Activated CD8-positive, alpha-beta memory T cell treated with anti-CD3 and anti-CD28 coated beads for 36 hours (primary cell): ENCODE data around the gene THRB. TPM values are rescaled to one million over a fixed set of nuclear protein-coding genes. Genes with fewer than 3 reads are reported as not detected.

Source experiments
- CTCF ChIA-PET: fragments of 350-600 bp; sonication (Branson Sonifier 250); formaldehyde crosslinking; loops from one replicate; lab custom pipeline; 2021; ENCODE audit warnings: antibody characterized with exemption; lab: Charles Lee
- POLR2A ChIA-PET: fragments of 350-600 bp; sonication (Branson Sonifier 250); formaldehyde crosslinking; loops from one replicate; lab custom pipeline; 2021; ENCODE audit warnings: antibody characterized with exemption; lab: Charles Lee
- total RNA-seq, 2 experiments: library from RNA; stranded (reverse); gene quantifications; one replicate each; pipeline ENCODE4 v1.2.3, GENCODE V29; 2021

THRB gene
- total RNA-seq, 2 experiments from 2014 or later: not detected

DNA sequence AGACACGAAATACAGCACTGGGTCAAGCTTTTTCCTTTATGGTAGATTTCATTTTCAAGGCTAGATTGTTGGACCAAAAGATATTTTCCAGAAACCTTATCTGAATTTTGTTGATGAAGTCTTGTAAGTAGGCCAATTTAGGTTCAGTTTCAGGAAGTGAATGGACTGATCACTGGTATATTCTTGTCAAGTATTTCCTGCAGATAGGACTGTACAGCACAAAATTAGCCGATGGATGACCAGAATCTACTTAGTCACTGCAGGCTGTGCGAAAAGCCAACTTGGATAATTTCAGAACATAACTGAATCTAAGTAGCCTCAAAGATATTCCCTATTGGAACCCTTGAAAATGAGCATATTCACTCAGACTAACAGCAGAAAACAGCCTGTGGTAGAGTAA is 343.1 kb downstream of the THRB start:
- ChIA-PET CTCF (no interaction called here), POLR2A (no interaction called here)

DNA sequence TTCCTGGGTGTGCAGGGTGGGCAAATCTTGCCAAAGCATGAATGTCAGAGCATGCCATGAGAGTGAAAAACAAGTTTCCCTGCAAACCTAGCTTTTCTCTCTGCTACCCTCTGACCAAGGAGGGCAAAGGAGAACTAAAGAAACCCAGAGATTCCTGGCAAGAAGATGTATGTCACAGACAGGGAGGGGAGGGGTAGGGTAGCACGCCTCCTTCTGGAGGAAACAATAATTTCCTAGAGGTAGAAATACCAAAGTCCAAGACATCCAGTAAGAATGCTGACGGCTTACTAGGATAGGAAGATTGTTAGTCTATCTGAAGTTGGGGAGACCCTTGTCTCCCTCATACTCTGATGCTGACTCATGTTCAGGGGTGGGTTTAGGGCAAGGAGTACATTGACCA is 345.6 kb downstream of the THRB start:
- POLR2A ChIA-PET: no interaction called here
- CTCF ChIA-PET: no interaction called here

DNA sequence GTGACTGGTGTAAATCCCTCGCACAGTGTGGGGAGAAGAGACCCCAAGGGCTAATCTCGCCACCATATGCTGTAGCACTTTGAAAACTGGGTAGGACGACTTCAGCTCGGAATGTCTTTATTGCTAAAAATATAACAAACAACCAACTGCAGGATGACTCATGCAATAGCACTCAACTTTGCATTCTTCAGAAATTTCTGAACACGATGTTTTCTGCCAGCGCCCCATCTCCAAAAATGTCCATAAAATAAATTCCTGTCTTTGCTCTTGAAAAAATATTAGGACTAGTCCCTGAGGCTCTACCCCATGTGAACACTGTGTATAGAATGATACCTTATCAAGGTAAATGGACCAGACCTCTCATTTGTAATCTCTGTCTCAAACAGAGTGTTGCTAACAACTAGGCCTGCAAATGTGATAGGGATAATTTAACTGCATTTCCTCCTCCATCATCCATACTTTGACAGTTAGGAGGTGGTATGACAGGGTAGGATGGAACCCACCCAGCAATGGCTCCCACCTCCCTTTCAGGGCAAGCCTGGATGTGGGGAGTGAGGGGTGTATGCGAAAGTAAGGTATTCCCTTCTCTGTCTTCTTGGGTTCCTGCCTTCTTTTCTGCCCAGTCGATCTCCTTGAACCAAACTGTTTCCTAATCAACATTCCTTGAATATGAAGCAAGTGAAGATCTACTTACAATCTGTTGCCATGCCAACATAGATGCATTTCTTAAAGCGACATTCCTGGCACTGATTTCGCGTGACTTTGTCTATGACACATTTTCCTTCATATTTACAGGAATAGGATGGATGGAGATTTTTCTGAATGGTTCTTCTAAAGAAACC is 348.4 kb downstream of the THRB start:
- CTCF ChIA-PET: no interaction called here
- POLR2A ChIA-PET: no interaction called here

DNA sequence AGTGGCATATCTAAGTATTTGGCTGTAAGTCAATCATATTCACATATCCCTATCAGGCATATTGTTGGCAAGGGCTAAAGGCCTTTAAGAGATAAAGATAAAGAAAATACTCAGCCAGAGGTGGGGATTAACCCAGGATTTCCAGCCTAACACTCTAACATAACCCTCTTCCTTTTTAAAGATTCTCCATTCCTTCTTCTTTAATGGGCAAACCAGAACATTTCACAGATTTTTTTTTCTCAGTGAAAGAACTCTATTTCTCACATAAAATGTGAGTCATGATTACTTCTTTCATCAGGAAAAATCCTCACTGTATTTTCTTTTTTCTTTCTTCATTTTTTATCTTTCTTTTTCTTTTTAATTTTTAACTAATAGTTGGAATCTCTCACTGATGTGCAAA is 349.2 kb downstream of the THRB start:
- ChIA-PET POLR2A (no interaction called here), CTCF (no interaction called here)

DNA sequence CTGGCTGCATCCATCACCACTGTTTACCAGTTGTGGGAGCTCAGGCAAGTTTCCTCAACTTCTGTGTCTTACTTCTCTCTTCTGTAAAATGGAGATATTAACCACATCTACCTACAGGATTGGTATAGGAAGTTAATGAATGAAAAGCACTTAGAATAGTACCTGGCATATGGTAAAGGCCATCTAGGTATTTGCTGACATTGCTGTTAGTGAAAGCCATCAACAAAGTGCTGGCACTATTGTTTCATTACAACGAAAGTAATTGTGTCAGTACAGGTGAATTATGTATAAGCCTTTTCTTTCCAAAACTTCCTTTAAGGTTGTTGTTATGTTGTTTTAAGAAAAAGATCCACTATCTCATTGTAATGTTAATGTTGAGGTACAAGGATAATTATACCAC is 352.5 kb downstream of the THRB start:
- CTCF ChIA-PET: no interaction called here
- POLR2A ChIA-PET: no interaction called here

DNA sequence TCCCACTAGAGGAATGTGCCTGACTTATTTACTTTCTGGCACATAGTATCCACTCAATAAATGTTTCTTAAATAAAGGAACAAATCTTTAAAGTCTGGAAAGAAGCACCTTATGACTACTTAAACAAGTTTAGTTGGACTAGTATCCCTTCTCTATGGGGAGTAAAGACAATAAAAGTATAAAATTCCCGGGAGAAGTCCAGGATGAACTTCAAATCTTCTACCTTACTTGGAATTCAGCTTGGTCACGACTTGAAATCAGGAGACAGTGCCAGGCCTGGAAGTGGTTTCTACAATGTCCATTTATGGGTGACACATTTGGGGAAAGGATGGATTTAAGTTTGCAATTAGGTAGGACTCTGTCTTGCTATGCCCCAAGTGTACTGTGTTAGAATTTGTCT is 353.1 kb downstream of the THRB start:
- POLR2A ChIA-PET: no interaction called here
- CTCF ChIA-PET: no interaction called here

DNA sequence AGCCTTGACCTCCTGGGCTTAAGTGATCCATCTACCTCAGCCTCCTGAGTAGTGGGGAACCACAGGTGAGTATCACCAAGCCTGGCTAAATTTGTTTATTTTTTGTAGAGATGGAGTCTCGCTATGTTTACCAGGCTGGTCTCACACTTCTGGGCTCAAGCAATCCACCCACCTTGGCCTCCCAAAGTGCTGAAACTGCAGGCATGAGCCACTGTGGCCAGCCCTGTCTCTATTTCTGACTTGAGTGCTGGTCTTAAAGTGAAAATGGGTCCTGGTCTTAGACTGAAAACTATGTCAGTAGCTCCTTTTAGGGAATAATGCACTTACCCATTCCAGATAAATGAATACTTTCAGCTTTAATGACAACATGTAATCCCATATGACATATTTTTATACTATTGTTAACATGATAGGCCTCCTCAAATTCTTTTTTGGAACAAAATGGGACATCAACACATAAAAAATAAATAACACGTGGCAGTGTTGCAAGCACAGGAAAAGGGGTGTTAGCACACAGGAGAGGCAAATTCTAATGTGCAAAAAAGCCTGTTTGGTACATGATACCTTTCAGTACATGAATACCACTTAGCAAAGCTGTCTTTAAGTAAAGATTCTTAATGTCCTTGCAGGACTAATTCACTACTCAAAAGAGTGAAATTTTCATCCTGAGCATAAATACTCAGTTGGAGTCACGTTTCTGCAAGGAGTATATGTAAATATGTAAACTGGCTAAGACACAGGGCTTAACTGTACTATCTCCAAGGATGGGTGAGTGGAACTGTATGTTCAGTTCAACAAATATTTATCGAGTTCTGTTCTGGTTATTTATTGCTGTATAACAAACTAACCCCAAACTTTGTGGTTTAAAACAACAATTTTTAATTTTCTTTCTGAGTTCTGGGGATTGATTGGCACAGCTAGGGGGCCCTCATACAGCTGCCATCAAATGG is 354.9 kb downstream of the THRB start:
- POLR2A ChIA-PET: no interaction called here
- CTCF ChIA-PET: no interaction called here

DNA sequence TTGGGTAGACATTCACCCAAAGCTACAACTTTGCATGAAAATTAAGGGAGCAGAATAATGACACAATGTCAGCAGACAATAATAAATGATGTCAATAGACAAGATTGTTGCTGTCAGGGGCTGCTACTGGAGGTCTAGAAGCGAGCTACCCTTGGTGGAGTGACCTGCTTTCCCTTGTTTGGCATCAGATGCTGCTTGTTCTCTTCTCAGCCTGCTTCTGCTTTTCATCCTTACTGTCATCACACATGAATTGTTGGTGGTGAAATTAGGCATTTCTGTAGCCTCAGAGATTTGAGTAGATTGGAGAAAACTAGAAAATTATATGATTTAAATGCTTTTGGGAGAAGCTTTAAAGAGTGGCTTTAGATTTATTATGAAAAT is 355.8 kb downstream of the THRB start:
- CTCF ChIA-PET: no interaction called here
- POLR2A ChIA-PET: no interaction called here

DNA sequence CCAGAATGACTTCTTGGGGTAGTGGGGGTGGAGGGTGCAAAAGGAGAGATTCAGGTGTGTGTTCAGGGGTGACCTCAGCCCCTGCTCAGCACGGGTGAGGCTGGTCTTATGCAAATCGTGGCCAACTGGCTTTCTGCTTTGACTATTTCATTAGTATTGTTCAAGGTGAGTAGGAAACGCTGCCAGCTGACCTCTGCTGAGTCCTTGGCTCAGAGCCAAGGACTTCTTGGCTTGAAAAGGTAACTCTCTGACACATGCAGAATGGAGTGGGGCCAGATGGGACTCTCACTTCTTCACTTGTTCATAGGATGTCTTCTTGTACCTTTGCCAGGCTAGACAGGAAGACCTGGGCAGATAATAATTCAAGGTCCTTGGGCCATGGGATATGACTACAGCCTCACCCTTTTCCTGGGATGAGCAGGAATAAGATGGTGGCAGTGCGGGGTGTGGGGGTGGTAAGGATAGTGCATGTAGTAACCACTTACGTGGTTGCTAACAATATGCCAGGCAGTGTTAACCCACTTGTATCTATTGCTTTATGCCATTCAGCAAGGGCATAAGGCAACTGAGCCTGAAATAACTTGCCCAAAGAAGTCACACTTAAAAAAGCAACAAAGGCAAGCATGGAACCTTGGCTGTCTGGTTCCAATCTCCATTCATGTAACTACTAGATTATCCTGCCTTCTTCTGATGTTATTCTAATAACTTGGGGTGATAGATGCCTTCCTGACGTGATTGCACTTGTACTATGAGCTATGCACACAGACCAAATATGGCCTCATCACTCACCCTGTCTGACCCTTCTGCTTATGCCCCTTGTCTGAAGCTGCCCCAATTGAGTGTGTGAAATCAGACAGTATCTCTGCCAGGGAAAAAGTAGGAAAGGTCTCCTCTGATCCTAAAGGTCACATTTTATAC is 356.4 kb downstream of the THRB start:
- POLR2A ChIA-PET: no interaction called here
- CTCF ChIA-PET: no interaction called here

DNA sequence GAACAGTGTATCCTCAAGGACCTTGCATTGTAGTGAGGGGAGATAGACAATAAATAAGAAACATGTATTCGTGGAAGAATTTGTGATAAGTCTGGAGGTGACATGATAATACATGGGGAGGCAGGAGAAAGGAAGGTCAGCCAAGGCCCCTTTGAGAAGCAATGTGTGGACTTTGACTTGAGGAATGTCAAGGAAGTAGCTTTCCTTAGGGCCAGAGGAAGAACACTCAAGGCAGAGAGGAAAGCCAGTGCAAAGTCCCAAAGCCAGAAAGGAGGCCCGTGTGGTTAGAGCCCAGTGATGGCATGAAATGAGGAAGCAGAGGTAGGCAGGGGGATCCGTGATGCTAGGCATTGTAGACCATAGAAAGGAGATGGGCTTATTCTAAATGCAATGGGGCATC is 357.3 kb downstream of the THRB start:
- CTCF ChIA-PET: no interaction called here
- POLR2A ChIA-PET: no interaction called here

DNA sequence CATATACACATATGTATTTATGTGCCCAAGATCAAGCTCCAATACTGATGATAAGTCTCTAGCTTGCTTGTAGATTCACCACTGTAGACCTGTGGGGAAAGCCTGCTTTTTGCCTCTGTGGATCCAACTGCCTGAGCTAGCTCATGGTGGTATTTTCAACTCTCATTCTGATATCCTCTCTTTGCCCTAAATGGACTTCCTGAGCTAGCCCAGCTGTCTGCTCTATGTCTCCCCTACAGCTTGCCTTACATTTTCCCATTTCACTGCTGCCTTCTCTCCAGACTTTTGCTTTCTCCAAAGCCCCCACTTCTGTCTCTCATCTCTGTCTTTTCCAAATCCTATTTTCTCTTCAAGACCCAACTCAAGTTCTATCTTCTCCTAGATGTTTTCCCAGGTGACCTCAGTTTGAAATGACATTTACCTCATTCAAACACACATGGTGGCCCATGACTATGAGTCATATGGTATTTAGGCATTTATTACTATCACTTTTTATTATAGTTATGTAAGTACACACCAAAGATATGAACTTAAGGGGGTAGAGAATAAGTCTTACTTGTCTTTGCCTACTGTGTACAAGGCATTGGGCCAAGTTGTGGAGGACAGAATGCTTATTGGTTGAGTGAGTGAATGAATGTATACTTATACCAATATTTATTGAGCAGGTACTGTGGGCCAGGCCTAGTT is 357.9 kb downstream of the THRB start:
- ChIA-PET CTCF (no interaction called here), POLR2A (no interaction called here)

DNA sequence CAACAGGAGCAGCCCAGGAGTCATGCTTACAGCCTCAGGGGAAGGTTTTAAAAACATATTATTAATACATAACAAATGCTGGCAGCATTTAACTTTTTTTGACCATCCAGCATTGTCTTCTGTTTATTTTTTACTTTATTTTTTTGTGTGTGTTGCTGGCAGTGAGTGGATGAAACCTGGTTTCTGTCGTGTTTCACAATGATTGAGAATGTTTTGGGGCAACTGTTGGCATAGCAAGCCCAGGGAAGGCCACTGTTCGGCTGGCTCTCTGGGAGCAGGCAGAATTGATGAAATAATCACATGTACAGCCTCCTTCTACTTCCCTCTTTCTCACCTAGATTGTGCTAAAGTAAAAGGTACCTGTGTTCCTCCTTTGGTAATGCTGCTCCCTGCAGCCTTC is 359.4 kb downstream of the THRB start:
- POLR2A ChIA-PET: no interaction called here
- CTCF ChIA-PET: no interaction called here

DNA sequence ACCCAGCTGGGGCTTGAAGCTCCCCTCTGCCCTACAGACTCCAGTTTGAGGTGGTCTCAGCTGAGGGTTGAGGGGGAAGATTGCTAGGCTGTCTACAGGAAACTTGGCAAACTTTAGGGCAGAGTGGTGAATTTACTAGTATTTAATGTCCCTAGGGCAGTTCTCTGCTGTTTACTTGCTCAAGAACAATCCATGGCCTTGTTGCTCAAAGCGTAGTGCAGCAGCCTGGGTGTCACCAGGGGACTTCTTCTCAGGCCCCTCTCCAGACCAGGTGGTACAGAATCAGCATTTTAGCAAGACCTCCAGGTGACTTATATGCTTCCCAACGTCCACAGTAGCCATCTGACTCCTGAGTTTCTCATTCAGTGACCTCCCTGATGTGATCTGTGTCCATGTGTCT is 360.7 kb downstream of the THRB start:
- ChIA-PET CTCF (no interaction called here), POLR2A (no interaction called here)

DNA sequence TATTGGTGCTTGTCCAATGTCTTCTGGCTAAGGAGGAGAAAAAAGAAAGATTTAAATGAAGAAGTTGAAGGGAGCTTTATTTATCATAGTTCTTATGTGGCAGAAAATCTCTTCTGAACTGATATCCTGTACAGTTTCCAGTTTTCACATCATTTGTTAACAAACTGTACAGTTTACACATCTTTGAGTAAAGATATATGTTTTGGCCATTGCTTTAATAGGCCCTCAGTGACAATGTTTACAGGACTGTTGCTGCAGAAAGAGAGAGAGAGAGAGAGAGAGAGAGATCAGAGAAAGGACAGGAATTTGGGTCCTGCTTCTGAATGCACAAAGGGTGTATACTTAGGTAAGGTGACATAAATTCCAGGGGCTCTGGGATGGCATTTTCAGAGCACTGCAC is 361.2 kb downstream of the THRB start:
- POLR2A ChIA-PET: no interaction called here
- CTCF ChIA-PET: no interaction called here

DNA sequence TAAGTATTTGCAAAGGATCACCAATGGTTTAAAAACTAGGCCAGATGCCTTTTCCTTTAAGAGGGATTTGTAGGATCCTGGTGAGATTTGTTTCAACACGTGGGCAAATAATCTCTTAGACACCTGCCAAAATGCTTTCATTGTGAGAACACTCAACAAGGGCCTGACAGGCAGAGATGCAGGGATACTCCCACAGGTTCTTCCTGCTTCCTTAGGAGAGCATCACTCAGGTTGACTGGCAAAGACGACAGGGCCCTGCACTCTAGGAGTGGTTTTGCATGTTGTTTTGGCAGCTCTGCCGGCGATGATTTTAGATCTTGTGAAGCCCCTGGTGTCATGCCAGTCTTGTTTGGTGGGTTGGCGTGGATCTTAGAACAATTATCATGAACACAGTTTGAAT is 365.1 kb downstream of the THRB start:
- POLR2A ChIA-PET: no interaction called here
- CTCF ChIA-PET: no interaction called here

DNA sequence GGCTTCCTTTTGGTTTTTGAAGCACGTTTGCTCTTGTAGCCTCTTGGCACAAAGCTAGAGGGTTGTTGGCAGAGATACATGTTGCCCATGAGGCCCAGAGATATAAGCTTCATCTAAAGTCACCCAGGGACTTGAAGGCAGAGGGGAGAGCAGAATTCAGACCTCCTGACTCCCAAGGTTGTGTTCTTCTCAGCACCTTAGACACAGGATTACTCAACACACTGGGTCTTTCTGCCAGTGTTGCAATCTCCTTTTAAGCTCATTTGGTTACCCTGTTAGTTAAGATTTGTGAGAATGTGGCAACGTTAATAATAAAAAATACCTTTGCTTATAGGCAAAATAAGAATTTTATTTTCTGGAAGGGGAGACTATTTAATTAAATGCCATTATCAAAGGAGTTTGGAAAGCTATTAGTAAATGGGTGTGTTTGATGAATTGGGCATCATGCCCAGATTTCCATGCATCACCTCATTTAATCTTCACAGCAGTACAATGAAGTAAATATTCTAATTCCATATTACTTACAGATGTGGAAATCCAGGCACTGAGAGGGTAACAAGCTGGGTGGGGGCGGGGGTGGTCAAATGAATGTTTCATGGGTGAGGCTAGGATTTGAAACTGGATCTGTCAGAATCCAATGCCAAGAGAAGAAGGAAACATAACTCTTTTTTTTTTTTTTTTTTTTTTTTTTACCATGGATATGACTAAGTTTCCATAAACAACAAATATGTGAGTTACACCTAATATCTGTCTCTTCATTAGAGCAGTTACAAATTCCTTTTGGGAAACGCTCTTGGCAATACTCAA is 366.2 kb downstream of the THRB start:
- ChIA-PET CTCF (interaction anchor here (0.7 kb wide), 1 partner anchor 287 kb away, joined by 7 read pairs; no protein-coding TSS in a partner anchor), POLR2A (no interaction called here)

DNA sequence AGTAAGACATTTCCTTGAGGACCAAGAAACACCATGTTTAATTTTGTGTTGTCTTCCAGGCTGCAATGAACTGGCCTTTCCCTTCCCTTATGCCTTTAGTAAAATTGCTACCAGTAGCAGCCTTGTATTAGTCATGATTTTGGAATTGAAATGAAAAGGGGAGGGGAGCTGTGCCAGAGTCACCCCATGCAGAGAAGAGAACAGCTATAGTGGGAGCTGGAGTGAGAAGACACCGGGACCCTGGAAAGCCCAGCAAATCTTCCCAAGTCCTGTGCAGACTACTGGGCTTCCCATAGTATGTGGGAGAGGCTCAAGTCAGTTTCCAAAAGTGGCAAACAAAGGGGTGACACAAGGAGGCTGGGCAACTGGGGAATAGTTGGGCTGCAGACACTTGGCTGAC is 371.1 kb downstream of the THRB start:
- POLR2A ChIA-PET: no interaction called here
- CTCF ChIA-PET: no interaction called here

DNA sequence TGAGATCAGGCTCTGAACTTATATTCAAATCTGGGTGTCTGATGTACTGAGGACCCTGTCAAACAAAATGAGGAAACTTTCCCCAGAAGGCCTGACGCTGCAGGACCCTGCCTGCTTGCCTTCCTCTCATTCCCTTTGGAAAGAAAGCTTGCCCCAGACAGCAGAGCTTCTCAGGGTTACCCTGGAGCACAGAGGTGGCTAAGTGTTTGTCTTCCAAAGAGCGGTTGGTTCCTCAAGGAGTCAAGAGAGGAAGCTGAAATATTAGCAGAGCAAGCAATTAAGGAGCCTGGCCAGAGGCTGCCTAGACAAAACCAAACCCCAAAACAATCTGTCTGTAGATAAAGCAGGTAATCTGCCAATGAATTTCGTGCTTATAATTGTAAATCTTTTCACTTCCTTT is 374.2 kb downstream of the THRB start:
- ChIA-PET POLR2A (no interaction called here), CTCF (no interaction called here)
